NCI-H2081 (cell line): ENCODE data around the gene PTGES.
"Not testable (repeated sequence)": the region's sequence is repeated elsewhere in the genome, so short reads cannot be mapped to it uniquely, and the experiment has no call there.

Source experiments
- DNase-seq, 2 experiments: peaks; one replicate each; lab custom pipeline; 2025; lab: John Stamatoyannopoulos, UW

PTGES gene, protein sequence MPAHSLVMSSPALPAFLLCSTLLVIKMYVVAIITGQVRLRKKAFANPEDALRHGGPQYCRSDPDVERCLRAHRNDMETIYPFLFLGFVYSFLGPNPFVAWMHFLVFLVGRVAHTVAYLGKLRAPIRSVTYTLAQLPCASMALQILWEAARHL

DNA sequence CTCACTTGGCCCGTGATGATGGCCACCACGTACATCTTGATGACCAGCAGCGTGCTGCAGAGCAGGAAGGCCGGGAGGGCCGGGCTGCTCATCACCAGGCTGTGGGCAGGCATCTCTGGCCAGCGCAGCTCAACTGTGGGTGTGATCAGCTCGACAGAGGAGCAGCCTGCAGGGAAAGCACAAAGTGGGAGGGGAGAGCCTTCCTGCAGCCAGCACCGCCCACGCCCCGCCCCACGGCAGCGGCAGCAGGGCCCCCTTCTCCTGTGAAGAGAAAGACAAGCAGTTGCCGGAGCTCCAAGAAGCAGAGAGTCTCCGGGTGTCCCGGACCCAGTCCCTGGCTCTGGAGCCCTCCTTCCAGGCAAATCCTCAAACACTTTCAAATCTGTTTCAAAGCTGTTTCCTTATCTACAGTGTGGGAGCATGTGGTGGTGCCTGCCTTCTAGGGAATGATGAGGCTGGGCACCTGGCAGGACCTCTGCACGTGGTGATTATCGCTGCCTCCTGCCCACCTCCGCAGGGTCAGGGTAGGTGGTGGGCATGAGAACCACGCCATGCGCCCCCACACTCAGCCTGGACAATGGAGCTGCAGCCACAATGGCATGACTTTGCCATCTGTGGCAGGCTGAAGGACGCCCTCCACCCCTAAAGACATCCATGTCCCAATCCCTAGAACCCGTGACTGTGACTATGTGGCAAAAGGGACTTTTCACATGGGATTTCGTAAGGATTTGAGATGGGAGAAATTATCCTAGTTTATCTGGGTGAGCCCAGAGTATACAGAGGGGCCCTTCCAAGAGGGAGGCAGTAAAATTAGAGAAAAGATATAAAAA lies at the start of gene PTGES:
Gene PTGES (minus strand): TSS at position 143 of the 830 bp plus-strand sequence. CDS start 30 bp downstream, at position 113.
- no peak for DNase-seq

DNA sequence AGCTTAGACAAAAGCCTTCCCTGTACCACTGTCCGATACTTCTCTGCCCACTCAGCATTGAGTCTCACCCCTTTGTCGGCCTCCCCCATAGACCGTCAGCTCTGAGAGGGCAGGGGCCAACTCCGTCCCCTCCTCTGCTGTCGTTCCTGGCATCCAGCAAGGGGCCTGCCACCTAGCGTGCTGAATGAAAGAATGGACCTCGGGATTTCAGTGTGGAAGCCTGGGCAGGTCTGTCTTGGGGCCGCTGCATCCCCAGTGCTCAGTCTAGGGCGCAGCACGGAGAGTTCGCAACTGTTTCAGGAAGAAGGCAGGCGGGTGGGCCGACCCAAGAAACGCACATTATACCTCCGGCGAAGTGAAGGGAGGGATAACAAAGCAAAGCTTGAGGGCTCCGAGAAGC lies 48.7 kb upstream of the PTGES start:
- DNase-seq, result no peak

DNA sequence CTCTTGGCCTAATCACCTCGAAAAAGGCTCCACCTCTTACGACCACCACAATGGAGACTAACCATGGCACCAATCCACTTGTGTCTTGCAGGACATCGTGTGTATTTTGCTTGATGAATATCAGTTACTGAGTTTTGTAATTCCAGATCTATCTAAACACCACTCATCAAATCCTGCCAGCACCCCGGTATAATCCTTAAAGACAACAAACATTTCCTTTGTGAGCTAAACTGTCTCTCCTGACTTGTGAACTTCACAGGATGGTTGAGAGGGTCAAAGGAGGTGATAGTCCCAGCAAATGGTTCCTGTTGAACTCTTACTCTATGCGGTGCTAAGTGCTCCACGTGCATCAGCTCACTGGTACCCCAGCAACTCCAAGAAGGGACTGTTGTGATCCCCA lies 46.1 kb upstream of the PTGES start:
- no peak for DNase-seq

DNA sequence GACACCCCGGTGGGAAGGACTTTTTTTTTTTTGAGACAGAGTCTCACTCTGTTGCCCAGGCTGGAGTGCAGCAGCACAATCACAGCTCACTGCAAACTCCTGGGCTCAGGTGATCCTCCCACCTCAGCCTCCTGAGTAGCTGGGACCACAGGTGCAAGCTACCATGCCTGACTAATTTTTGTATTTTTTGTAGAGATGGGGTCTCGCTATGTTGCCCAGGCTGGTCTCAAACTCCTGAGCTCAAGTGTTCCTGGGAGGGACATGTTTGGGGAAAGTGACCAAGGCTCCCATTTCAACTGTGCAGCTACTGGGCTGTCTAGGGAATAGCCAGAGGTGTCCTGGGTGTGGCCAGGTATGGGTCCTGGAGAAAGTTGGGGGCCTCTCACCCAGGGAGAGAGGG lies 43.2 kb upstream of the PTGES start:
- DNase-seq, result not testable (repeated sequence)

DNA sequence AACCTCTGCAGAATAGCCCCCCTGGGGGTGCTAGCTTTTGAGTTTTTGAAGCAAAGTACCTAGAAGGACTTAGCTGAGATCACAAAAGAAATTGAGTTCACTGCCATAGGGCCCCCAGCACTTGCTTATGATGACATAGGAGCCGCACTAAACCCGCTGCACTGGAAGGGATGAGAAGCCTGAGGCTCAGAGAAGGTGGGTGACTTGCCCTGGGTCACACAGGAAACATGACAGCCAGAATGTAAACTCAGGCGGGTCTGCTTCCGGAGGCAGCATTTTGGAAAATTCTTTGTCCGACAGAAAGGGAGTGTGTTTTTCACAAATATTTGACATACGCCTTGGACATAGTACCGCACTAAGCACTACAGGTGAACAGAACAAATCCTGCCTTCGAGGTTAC lies 41.7 kb upstream of the PTGES start:
- DNase-seq, result no peak

DNA sequence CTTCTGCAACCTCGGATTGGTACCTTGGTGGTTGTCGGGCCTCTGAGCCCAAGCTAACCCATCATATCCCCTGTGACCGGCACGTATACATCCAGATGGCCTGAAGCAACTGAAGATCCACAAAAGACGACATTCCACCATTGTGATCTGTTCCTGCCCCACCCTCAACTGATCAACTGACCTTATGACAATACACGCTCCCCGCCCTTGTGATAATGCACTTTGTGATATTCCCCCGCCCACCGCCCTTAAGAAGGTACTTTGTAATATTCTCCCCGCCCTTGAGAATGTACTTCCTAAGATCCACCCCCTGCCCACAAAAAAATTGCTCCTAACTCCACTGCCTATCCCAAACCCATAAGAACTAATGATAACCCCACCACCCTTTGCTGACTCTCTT lies 33.6 kb upstream of the PTGES start:
- no peak for DNase-seq

DNA sequence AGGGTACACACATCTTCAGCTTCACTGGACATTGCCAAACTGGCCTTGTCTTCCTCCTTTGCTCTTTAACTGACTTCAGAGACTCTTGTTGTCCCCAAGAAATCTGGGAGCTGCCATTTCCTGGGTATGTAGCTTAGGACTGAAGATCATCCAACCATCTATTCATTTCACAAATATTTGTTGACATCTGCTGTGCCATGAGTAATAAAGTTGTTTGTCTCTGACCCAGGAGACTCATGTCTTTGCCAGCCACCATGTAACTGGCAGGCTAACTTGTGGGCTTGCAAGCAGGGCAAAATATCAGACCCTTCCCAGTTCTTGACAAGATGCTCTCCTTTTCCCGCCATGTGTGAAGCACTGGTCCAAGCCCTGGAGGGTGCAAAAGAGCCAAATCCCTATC lies 33.0 kb upstream of the PTGES start:
- no peak for DNase-seq

DNA sequence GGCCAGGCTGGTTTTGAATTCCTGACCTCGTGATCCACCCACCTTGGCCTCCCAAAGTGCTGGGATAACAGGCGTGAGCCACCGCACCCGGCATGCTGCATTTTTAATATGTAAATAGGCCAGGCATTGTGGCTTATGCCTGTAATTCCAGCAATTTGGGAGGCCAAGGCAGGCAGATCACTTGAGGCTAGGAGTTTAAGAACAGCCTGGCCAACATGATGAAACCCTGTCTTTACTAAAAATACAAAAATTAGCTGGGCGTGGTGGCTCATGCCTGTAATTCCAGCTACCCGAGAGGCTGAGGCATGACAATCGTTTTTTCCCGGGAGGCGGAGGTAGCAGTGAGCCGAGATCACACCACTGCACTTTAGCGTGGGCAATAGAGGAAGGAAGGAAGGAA lies 32.1 kb upstream of the PTGES start:
- not testable (repeated sequence) for DNase-seq

DNA sequence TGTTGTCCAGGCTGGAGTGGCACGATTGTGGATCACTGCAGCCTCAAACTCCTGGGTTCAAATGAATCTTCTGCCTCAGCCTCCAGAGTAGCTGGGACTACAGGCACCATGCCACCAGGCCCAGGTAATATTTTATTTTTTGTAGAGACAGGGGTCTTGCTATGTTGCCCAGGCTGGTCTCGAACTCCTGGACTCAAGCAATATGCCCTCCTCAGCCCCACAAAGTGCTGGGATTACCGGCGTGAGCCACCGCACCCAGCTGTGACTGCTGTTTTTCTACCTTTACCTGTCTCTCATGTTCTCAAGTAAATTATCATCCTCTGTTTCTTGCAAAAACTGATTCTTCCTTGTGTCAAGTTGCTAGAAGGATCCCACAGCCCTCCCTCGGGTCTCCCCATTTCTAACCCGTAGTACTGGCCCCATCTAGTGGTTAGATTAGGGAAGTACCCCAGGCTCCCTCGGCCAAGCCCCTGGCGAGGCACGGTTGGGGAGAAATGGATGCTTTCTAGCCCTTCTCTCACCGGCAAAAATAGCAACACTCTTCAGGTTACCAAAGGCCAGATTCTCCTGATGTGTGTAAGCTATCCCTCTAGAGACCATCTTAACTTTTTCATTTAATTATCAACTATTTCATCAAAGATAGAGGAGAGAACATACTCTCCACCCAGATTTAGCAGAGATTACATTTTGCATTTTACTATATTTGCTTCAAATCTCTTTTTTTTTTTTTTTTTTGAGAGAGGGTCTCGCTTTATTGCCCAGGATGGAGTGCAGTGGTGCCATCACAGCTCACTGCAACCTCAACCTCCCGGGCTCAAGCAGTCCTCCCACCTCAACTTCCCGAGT lies 30.9 kb upstream of the PTGES start:
- peak; percentile 42 to 74 for DNase-seq

DNA sequence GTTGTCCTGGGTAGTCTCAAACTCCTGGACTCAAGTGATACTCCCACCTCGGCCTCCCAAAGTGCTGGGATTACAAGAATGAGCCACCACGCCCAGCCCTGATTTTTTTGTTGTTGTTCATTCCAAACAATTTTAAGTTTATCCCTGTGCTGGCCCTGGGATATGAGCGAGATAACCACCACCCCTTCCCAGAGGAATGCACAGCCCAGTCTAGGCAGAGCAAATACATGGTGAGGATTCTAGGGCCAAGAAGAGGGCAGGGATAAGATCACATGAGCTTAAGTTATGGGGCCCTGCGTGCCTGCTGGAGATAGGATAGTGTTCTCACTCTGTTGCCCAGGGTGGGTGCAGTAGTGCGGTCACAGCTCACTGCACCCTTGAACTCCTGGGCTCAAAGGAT lies 29.1 kb upstream of the PTGES start:
- no peak for DNase-seq

DNA sequence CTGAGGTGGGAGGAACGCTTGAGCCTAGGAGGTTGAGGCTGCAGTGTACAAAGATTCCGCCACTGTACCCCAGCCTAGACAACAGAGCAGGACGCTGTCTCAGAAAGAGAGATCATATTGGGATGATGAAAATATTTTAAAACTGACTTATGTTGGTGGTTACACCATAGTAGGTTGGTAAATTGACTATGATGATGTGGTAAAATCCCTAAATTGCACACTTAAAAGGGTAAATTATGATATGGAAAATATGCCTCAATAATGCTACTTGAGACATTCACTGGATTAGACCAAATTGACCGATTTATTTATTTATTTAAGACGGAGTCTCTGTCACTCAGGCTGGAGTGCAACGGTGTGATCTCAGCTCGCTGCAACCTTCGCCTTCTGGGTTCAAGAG lies 28.3 kb upstream of the PTGES start:
- DNase-seq, result no peak

DNA sequence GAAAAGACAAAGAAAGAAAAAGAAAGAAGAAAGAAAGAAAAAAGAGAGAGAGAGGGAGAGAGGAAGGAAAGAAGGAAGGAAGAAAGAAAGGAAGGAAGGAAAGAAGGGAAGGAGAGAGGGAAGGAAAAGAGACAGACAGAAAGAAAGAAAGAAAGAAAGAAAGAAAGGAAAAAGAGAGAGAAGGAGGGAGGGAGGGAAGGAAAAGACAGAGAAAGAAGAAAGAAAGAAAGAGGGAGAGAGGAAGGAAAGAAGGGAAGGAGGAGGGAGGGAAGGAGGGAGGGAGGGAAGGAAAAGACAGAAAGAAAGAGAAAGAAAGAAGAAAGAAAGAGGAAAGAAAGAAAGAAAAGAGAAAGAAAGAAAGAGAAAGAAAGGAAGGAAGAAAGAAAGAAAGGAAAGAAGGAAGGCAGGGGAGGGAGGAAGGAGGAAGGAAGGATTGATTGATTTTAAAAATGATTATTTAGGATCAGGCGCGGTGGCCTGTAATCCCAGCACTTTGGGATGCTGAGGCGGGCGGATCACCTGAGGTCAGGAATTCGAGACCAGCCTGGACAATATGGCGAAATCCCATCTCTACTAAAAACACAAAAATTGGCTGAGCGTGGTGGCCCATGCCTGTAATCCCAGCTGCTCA lies 26.8 kb upstream of the PTGES start:
- DNase-seq, result no peak

DNA sequence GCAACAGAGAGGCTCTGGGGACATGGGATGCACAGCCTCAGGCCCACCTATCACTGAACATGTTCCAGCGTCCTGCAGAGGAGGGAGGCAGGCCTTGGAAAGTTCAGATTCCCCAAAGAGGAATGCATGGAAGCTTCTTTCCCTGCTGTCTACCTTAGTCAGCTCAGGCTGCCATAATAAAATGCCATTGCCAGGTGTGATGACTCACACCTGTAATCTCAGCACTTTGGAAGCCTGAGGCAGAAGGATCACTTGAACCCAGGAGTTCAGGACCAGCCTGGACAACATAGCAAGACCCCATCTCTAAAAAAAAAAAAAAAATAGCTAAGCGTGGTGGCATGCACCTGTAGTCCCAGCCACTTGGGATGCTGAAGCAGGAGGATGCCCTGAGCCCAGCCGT lies 25.6 kb upstream of the PTGES start:
- DNase-seq, result no peak

DNA sequence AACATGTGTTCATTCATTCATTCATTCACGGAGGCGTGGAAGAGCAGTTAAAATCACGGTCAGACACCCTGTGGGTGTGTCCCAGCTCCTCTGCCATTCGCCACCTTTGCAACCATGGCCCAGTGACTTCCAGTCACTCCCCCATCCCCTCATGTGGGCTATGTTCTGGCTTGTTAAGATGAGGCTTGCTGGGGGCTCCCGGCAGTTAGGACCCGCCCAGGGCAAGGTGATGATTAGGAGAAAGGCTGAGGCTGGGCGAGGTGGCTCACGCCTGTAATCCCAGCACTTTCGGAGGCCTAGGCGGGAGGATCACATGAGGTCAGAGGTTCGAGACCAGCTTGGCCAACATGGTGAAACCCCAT lies 24.9 kb upstream of the PTGES start:
- no peak for DNase-seq

DNA sequence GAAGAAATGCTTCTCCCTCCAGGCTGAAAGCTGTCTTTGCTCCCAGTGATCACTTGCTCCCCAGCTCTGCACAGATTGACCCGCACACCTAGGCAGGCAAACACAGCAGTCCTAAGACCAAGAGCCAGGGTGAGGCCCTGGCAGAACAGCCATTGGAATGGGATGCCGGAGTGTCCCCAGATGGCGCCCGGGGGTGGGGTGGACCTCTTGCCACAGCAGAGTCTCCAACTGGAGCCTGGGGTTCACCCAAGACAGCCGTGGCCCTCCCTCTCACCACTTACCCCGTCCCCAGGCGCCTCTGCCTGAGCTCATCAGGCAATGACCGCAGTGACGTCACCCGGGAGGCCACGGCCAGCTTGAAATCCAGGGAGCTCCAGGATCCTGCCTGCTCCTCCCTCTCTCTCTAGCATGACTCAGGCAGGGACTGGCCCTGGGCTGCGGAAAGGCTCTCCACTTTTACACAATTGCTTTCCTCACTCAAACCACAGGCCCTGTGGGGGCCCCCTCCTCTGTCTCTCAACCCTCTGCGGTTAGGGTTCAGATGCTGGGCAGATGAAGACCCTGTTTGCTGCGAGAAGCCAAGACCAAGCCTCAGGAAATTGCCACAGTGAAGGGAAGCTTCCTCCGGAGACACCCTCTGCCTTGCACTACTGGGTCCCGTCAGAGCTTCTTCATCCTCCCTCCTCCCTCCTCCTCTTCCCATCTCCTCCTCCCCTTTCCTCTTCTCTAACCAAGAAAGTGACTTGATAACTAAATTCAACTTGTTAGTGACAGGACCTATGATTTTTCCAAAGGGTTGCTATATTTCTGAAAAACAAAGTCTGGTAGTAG lies 24.3 kb upstream of the PTGES start:
- DNase-seq, result no peak

DNA sequence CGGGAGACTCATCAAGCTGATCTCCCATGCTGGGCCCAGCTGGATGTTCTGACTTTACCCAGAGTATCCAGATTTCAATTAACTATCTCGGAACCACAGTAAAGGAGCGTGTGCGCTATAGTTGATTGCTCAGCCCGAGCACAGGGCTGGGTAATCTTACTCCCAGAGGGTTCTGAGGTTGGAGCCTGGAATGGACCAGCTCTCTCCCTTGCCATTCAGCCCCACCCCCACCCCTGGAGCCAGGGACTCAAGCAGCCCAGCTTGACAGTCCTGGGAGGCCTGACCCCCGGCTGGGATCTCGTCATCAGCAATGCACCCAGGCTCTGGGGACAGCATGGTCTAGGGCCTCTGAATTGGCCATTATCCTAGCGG lies 23.7 kb upstream of the PTGES start:
- no peak for DNase-seq

DNA sequence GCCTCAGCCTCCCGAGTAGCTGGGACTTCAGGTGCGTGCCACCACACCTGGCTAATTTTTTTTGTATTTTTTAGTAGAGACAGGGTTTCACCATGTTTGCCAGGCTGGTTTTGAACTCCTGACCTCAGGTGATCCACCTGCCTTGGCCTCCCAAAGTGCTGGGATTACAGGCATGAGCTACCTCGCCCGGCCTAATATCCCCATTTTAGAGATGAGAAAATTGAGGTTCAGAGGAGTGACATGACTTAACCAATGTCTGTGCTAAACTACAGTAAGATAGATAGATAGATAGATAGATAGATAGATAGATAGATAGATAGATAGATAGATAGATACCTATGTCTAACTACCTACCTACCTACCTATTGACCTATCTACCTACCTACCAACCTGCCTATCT lies 23.3 kb upstream of the PTGES start:
- DNase-seq, result not testable (repeated sequence)

DNA sequence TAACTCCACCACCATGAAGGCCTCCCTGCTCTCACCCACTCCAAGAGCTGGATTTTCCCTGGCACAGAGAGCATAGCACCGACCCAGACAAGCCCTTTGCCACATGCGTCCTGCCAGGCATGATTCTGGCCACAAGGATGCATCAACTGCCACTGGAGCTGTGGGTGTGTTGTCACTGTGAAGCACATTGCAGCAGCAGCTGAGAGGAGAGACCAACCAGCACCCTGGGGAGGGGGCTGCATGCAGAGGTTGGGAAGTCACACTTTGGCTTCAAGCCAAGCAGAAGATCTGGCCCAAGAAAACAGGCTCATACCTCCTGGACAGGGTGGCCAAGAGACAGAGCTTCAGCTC lies 22.6 kb upstream of the PTGES start:
- no peak for DNase-seq

DNA sequence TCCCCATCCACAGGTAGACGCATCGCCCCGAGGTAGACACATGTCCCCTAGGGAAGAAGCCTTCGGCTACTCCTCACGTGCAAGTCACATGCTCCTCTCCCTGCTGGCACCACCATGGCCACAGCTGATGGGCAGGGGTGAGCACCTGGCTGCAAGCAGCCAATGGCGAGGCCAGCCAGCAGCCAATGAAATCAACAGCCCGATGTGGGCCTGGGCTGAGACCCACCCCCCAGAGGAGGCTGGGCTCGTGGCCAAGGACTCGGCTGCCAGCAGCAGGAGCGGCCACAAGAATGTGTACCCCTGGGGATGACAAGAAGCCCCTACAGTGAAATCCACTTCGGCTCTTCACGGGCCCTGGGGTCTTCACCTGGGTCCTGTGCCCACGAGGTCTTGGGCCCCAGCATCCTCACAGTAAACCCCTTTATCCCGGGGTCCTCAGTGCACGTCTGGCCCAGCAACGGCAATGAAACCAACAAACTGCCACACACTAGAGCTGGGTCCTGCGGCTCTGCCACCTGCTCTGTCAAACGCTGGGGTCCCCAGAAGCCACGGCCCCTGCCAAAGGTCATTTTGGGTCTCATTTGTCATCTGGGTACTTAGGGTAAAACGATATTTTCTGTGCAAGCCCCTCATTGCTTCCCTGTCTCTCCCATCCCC lies 22.1 kb upstream of the PTGES start:
- peak in 1 of 2 experiments; percentile 12 for DNase-seq

DNA sequence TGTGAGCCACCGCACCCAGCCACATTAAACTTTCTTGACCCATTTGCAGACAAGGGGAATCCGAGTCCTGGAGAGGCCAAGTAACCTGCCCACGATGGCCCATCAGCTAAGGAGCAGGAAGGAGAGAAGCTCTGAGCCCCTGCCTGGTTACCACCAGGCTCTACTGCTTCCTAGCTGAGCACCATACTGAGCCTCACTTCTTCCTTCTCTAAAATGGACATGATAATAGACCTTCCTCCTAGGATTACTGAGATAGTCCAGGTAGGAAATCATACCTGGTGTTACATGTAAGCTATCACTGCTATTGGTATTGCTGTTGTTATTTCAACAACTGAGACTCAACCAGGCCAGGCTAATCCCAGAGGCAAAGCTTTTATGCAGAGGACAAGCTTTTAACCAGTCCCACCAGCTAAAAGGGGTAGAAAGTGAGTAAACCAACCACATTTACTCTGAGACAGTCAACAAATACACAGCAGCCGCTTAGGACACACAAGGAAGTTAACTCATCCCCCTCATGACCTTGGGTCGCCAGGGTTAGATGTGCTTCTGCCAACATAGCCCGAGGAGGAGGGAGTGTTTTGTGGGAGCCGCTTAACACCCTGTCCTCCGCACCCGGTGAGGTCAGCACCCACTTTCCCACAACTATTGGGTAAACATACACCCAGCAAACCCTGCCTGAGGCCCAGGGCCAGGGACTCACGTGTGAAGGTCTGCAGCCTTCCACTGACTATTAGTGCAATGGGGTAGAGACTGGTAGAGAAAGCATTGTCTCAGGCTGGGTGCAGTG lies 20.6 kb upstream of the PTGES start:
- DNase-seq, result no peak
